Tibial artery (tissue), 4 donors: Measurements from ENCODE around the gene OR52D1.

ENCODE experiments used
- DNase-seq, 2 donors: peaks; one replicate each; pipeline ENCODE4 v3.0.0-alpha.2; 2019
- H3K27ac ChIP-seq, 2 donors: fragments of 200-600 bp; sonication (generic) in 1 of 2; 1 replicate in 1 of 2; 2 replicates in 1 of 2; pipeline ENCODE4 v1.5.1; 2018 to 2019; ENCODE audit warnings: mild to moderate bottlenecking in 1 of 2
- H3K27me3 ChIP-seq, 2 donors: fragments of 200-600 bp; sonication (generic) in 1 of 2; one replicate each; pipeline versions ENCODE4 v1.5.1 to v1.6.0; 2016 to 2019
- H3K36me3 ChIP-seq, 3 donors: fragments of 200-600 bp; sonication (generic) in 2 of 3; one replicate each; pipeline ENCODE4 v1.5.1; 2016 to 2019; ENCODE audit warnings: mild to moderate bottlenecking in 2 of 3
- H3K4me1 ChIP-seq, 4 donors: fragments of 200-600 bp; sonication (generic) in 2 of 4; 1 replicate in 3 of 4; 2 replicates in 1 of 4; pipeline ENCODE4 v1.5.1; 2016 to 2019
- H3K4me3 ChIP-seq, 2 donors: fragments of 200-600 bp; sonication (generic) in 1 of 2; 1 replicate in 1 of 2; 2 replicates in 1 of 2; pipeline ENCODE4 v1.5.1; 2018 to 2019; ENCODE audit warnings: mild to moderate bottlenecking in 2 of 2
- H3K9me3 ChIP-seq, 3 donors: fragments of 200-600 bp; sonication (generic) in 1 of 3; one replicate each; pipeline ENCODE4 v1.5.1; 2016 to 2019
- intact Hi-C: fragments of 100-400 bp; cut with DNase I; formaldehyde crosslinking; loops from one replicate; pipeline ENCODE4 v1.15.0; 2023; ENCODE audit warnings: low total_unique reads
- TF ChIP-seq, protein P1 (sequence below), 2 experiments: fragments of 200-600 bp in 1 of 2; fragments of 450-650 bp in 1 of 2; IDR thresholded peaks; one replicate each; pipeline ENCODE4 v1.5.1; 2017 to 2019; ENCODE audit warnings: antibody characterized with exemption in 2 of 2, mild to moderate bottlenecking in 1 of 2, moderate library complexity in 1 of 2

The OR52D1 gene

GRCh38 chr11:5509803-5510202, 21.3 kb downstream of the OR52D1 start, which contains the start of gene UBQLN3:
Gene UBQLN3, minus strand, starts transcription at chr11:5509957. Its CDS starts 399 bp downstream, at chr11:5509558.
- Histone ChIP-seq H3K36me3 (no peaks in the 10 kb centered on the region), H3K4me1 (no peaks in the 10 kb centered on the region), H3K27me3 (no peaks in the 10 kb centered on the region), H3K9me3 (no peaks in the 10 kb centered on the region), H3K27ac (no peak within 1 kb of the TSS), H3K4me3 (no peak within 1 kb of the TSS)
- TF ChIP-seq, protein P1, sequence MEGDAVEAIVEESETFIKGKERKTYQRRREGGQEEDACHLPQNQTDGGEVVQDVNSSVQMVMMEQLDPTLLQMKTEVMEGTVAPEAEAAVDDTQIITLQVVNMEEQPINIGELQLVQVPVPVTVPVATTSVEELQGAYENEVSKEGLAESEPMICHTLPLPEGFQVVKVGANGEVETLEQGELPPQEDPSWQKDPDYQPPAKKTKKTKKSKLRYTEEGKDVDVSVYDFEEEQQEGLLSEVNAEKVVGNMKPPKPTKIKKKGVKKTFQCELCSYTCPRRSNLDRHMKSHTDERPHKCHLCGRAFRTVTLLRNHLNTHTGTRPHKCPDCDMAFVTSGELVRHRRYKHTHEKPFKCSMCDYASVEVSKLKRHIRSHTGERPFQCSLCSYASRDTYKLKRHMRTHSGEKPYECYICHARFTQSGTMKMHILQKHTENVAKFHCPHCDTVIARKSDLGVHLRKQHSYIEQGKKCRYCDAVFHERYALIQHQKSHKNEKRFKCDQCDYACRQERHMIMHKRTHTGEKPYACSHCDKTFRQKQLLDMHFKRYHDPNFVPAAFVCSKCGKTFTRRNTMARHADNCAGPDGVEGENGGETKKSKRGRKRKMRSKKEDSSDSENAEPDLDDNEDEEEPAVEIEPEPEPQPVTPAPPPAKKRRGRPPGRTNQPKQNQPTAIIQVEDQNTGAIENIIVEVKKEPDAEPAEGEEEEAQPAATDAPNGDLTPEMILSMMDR (IDR thresholded peaks at IDR 0.05), result no peak
- DNase-seq, result no peak
- intact Hi-C loops, result no loop called here

- DNase-seq, result no peak
- H3K27ac ChIP-seq, result no peak overlapping the region
Measured at GRCh38 chr11:5514841-5515240, 26.4 kb downstream of the OR52D1 start.

DNA sequence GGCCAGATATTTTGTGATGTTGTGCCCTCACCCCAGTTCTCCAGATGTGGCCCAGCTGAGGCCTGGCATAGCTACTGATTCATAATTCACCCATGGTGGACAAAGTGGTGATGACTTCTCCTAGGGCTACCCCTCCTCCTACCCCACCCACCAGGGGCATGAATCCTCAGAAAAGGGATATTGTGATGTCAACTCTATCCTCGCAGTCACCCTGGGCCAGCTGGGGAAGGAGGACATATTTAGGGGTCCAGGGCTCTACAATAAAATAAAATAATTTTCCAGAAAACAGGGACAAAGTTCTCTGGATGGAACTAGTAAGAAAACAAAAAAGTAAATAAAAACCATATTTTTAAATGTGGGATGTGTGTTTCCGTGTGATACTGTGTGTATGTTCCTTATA, 28.1 kb downstream of the OR52D1 start, which contains the start of gene UBQLNL:
TSS of gene UBQLNL (minus strand) at position 101 of the 400 bp plus-strand sequence. CDS start 258 bp downstream, outside the sequence.
- Histone ChIP-seq H3K4me1 (no peaks in the 10 kb centered on the region), H3K27me3 (no peaks in the 10 kb centered on the region), H3K4me3 (no peak within 1 kb of the TSS), H3K9me3 (no peaks in the 10 kb centered on the region), H3K27ac (no peak within 1 kb of the TSS), H3K36me3 (no peaks in the 10 kb centered on the region)
- DNase-seq, result no peak
- intact Hi-C loops, result no loop called here
- TF ChIP-seq, protein P1 (IDR thresholded peaks at IDR 0.05), result no peak

More at GRCh38 chr11:5514841-5515240, 26.4 kb downstream of the OR52D1 start:
- Histone ChIP-seq H3K36me3 (no peaks in the 10 kb centered on the region), H3K4me3 (no peak overlapping the region), H3K4me1 (no peaks in the 10 kb centered on the region), H3K27me3 (no peaks in the 10 kb centered on the region), H3K9me3 (no peaks in the 10 kb centered on the region)
- TF ChIP-seq, protein P1 (IDR thresholded peaks at IDR 0.05), result no peak
- intact Hi-C loops, result no loop called here

- Histone ChIP-seq H3K36me3 (no peaks in the 10 kb centered on the region), H3K4me3 (no peak overlapping the region), H3K27ac (no peak overlapping the region), H3K9me3 (no peaks in the 10 kb centered on the region), H3K27me3 (no peaks in the 10 kb centered on the region), H3K4me1 (no peaks in the 10 kb centered on the region)
- TF ChIP-seq, protein P1 (IDR thresholded peaks at IDR 0.05), result no peak
- intact Hi-C loops, result no loop called here
- no peak for DNase-seq
Measured at GRCh38 chr11:5521540-5521939, 33.1 kb downstream of the OR52D1 start.

DNA sequence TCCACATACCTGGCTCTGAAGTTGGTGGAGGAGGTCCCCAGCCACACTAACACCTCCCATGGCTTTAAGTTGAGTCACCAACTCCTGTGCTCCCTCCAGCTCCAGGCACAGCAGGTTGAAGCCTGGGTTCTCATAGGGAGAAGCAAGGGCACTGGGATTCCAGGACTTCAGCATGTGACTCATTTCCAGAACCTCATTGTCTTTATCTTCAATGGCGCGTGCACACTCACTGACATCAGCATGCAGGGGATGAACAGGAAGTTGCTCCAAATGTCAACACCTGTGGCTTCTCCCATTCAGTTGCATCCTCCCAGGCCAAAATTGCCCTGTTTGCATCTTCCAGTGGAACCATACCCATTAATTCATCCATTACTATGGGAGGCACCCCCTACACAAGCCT, 33.8 kb downstream of the OR52D1 start:
- Histone ChIP-seq H3K27me3 (no peaks in the 10 kb centered on the region), H3K27ac (no peak overlapping the region), H3K4me3 (no peak overlapping the region), H3K9me3 (no peaks in the 10 kb centered on the region), H3K4me1 (no peaks in the 10 kb centered on the region), H3K36me3 (no peaks in the 10 kb centered on the region)
- TF ChIP-seq, protein P1 (IDR thresholded peaks at IDR 0.05), result no peak
- no peak for DNase-seq
- intact Hi-C loops, result no loop called here

DNA sequence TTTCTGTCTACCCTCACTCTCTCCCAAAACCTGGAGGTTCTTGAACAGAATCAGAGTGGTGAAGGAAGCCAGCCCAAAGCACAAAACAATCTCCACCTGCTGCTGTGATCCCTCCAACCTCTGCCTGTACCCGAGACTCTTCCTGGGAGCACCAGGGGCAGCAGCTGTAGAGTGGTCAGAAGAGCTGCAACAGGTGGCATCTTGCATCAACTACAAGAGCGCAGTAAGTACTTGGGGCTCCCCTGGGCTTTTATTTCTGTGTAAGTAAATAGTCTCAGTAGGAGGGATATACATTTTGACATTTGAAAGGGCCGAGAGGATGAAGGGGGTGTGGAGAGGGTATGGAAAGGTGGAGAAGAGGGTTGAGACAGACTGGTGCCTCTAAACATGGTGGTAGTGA, 36.3 kb downstream of the OR52D1 start:
- H3K9me3 ChIP-seq, result no peaks in the 10 kb centered on the region
- H3K4me1 ChIP-seq, result no peaks in the 10 kb centered on the region
- intact Hi-C loops, result no loop called here
- no peak overlapping the region for H3K4me3 ChIP-seq
- TF ChIP-seq, protein P1 (IDR thresholded peaks at IDR 0.05), result no peak
- DNase-seq, result no peak
- H3K27me3 ChIP-seq, result no peaks in the 10 kb centered on the region
- H3K36me3 ChIP-seq, result no peaks in the 10 kb centered on the region
- no peak overlapping the region for H3K27ac ChIP-seq
